Ectodermal cell (in vitro differentiated cells): ENCODE data around the gene CCDC187.

Experiments
- H3K27ac ChIP-seq: 2 replicates; pipeline ENCODE4 v1.7.0; 2013; ENCODE audit warnings: mild to moderate bottlenecking, low read depth, low read length; ENCODE audit not compliant: insufficient read depth, poor library complexity, severe bottlenecking
- H3K27me3 ChIP-seq: 2 replicates; pipeline ENCODE4 v1.7.0; 2013; ENCODE audit warnings: mild to moderate bottlenecking, low read length; ENCODE audit not compliant: insufficient read depth, control insufficient read depth, poor library complexity, severe bottlenecking
- H3K36me3 ChIP-seq: one replicate; pipeline ENCODE4 v1.7.0; 2013; ENCODE audit warnings: low read length; ENCODE audit not compliant: control insufficient read depth, insufficient read depth
- H3K4me1 ChIP-seq: one replicate; pipeline ENCODE4 v1.7.0; 2013; ENCODE audit warnings: low read length; ENCODE audit not compliant: control insufficient read depth, insufficient read depth
- H3K4me3 ChIP-seq: 2 replicates; pipeline ENCODE4 v1.7.0; 2013; ENCODE audit warnings: low read depth, low read length, control low read depth; ENCODE audit not compliant: insufficient read depth
- H3K9me3 ChIP-seq: 2 replicates; pipeline ENCODE4 v1.7.0; 2013; ENCODE audit warnings: mild to moderate bottlenecking, low read length, moderate library complexity; ENCODE audit not compliant: control insufficient read depth
- WGBS, 2 experiments: methylation state at CpG; one replicate each; pipeline ENCODE4 v1.1.7; 2013; ENCODE audit warnings: missing lambda C conversion rate in 2 of 2; 5-methylcytosine and 5-hydroxymethylcytosine counted together

The CCDC187 gene

GRCh38 chr9:136282272-136282861 lies 21.5 kb downstream of the CCDC187 start:
- H3K27me3 ChIP-seq, result no peaks in the 10 kb centered on the region
- H3K27ac ChIP-seq, result no peak overlapping the region
- H3K36me3 ChIP-seq, result no peaks in the 10 kb centered on the region
- H3K4me1 ChIP-seq, result peaks cover 3% of the 10 kb centered on the region
- H3K4me3 ChIP-seq, result no peak overlapping the region
- WGBS, 2 experiments, result 90 to 91% methylated on average over 14 of the region's 14 CpGs
- no peaks in the 10 kb centered on the region for H3K9me3 ChIP-seq

- H3K4me3 ChIP-seq, result no peak overlapping the region
- 91 to 92% methylated on average over 39 of the region's 39 CpGs for WGBS, 2 experiments
- H3K4me1 ChIP-seq, result peaks cover 3% of the 10 kb centered on the region
- no peak overlapping the region for H3K27ac ChIP-seq
- no peaks in the 10 kb centered on the region for H3K9me3 ChIP-seq
- no peaks in the 10 kb centered on the region for H3K27me3 ChIP-seq
- no peaks in the 10 kb centered on the region for H3K36me3 ChIP-seq
Measured at GRCh38 chr9:136281421-136282271, 22.2 kb downstream of the CCDC187 start.

- Histone ChIP-seq H3K4me1 (peaks cover 7% of the 10 kb centered on the region), H3K27me3 (no peaks in the 10 kb centered on the region), H3K36me3 (no peaks in the 10 kb centered on the region), H3K9me3 (no peaks in the 10 kb centered on the region), H3K27ac (no peak overlapping the region), H3K4me3 (no peak overlapping the region)
- 91 to 92% methylated on average over 16 of the region's 16 CpGs for WGBS, 2 experiments
Measured at GRCh38 chr9:136280535-136281315, 23.2 kb downstream of the CCDC187 start.

GRCh38 chr9:136279471-136279870 lies 24.4 kb downstream of the CCDC187 start:
- Histone ChIP-seq H3K27ac (no peak overlapping the region), H3K9me3 (no peaks in the 10 kb centered on the region), H3K27me3 (no peaks in the 10 kb centered on the region), H3K4me3 (no peak overlapping the region), H3K4me1 (peaks cover 8% of the 10 kb centered on the region), H3K36me3 (no peaks in the 10 kb centered on the region)
- WGBS, 2 experiments, result 89% methylated on average over 6 of the region's 6 CpGs

GRCh38 chr9:136278894-136279293 lies 25.0 kb downstream of the CCDC187 start:
- 90 to 96% methylated on average over 1 of the region's 1 CpG for WGBS, 2 experiments
- Histone ChIP-seq H3K4me3 (no peak overlapping the region), H3K36me3 (no peaks in the 10 kb centered on the region), H3K27me3 (no peaks in the 10 kb centered on the region), H3K4me1 (peaks cover 8% of the 10 kb centered on the region), H3K9me3 (no peaks in the 10 kb centered on the region), H3K27ac (no peak overlapping the region)

- WGBS, 2 experiments, result 90 to 92% methylated on average over 9 of the region's 9 CpGs
- H3K27me3 ChIP-seq, result no peaks in the 10 kb centered on the region
- H3K4me1 ChIP-seq, result peaks cover 4% of the 10 kb centered on the region
- no peaks in the 10 kb centered on the region for H3K36me3 ChIP-seq
- H3K4me3 ChIP-seq, result no peak overlapping the region
- H3K9me3 ChIP-seq, result no peaks in the 10 kb centered on the region
- H3K27ac ChIP-seq, result no peak overlapping the region
Measured at GRCh38 chr9:136278221-136278620, 25.7 kb downstream of the CCDC187 start.

- H3K36me3 ChIP-seq, result no peaks in the 10 kb centered on the region
- H3K4me1 ChIP-seq, result peaks cover 4% of the 10 kb centered on the region
- WGBS, 2 experiments, result 93 to 94% methylated on average over 14 of the region's 14 CpGs
- H3K9me3 ChIP-seq, result no peaks in the 10 kb centered on the region
- H3K27me3 ChIP-seq, result no peaks in the 10 kb centered on the region
- no peak overlapping the region for H3K27ac ChIP-seq
- no peak overlapping the region for H3K4me3 ChIP-seq
Measured at GRCh38 chr9:136277746-136278145, 26.1 kb downstream of the CCDC187 start.

GRCh38 chr9:136276716-136277115 lies 27.2 kb downstream of the CCDC187 start:
- H3K4me3 ChIP-seq, result no peak overlapping the region
- no peak overlapping the region for H3K27ac ChIP-seq

GRCh38 chr9:136275655-136276429 lies 28.1 kb downstream of the CCDC187 start:
- WGBS, 2 experiments, result 79 to 82% methylated on average over 21 of the region's 21 CpGs
- Histone ChIP-seq H3K36me3 (no peaks in the 10 kb centered on the region), H3K4me3 (no peak overlapping the region), H3K4me1 (peaks cover 4% of the 10 kb centered on the region), H3K27ac (no peak overlapping the region), H3K27me3 (no peaks in the 10 kb centered on the region), H3K9me3 (no peaks in the 10 kb centered on the region)

More at GRCh38 chr9:136276716-136277115, 27.2 kb downstream of the CCDC187 start:
- no peaks in the 10 kb centered on the region for H3K9me3 ChIP-seq
- H3K4me1 ChIP-seq, result peaks cover 4% of the 10 kb centered on the region
- H3K27me3 ChIP-seq, result no peaks in the 10 kb centered on the region
- 90 to 91% methylated on average over 11 of the region's 11 CpGs for WGBS, 2 experiments
- no peaks in the 10 kb centered on the region for H3K36me3 ChIP-seq
